HEK293 (cell line): ENCODE data around the gene LYRM1.

Experiments used
- ATF2 ChIP-seq: fragments of 450-650 bp; formaldehyde crosslinking; IDR thresholded peaks from 2 replicates; pipeline ENCODE4 v1.5.1; 2016; ENCODE audit warnings: missing biosample characterization, missing genetic modification characterization, low read depth
- MYNN ChIP-seq: fragments of 450-650 bp; formaldehyde crosslinking; IDR thresholded peaks from 2 replicates; pipeline ENCODE4 v1.5.1; 2016; ENCODE audit warnings: missing biosample characterization, missing genetic modification characterization, borderline replicate concordance
- REST ChIP-seq: fragments of 450-650 bp; formaldehyde crosslinking; IDR thresholded peaks from 2 replicates; pipeline ENCODE4 v1.5.1; 2016; ENCODE audit warnings: missing biosample characterization, missing genetic modification characterization
- TCF7L2 ChIP-seq: IDR thresholded peaks from 2 replicates; pipeline ENCODE4 v1.6.1; 2011; ENCODE audit warnings: low read depth, mild to moderate bottlenecking, inconsistent platforms, low read length, moderate library complexity, borderline replicate concordance
- ZBTB44 ChIP-seq: fragments of 450-650 bp; IDR thresholded peaks from 2 replicates; pipeline ENCODE4 v1.5.1; 2018; ENCODE audit warnings: missing biosample characterization, mild to moderate bottlenecking, missing genetic modification characterization
- ZBTB8A ChIP-seq: fragments of 450-650 bp; formaldehyde crosslinking; IDR thresholded peaks from 2 replicates; pipeline ENCODE4 v1.5.1; 2016; ENCODE audit warnings: missing biosample characterization, missing genetic modification characterization
- ZNF19 ChIP-seq: fragments of 450-650 bp; formaldehyde crosslinking; IDR thresholded peaks from 2 replicates; pipeline ENCODE4; 2016; ENCODE audit warnings: missing biosample characterization, missing genetic modification characterization, low read depth
- ZNF2 ChIP-seq: fragments of 450-650 bp; formaldehyde crosslinking; IDR thresholded peaks from 2 replicates; pipeline ENCODE4 v1.5.1; 2016; ENCODE audit warnings: missing biosample characterization, missing genetic modification characterization
- ZNF514 ChIP-seq: fragments of 450-650 bp; formaldehyde crosslinking; IDR thresholded peaks from 2 replicates; pipeline ENCODE4 v1.5.1; 2016; ENCODE audit warnings: missing biosample characterization, missing genetic modification characterization
- ZNF558 ChIP-seq: fragments of 450-650 bp; formaldehyde crosslinking; IDR thresholded peaks from 2 replicates; pipeline ENCODE4 v1.5.1; 2016; ENCODE audit warnings: missing biosample characterization, missing genetic modification characterization
- ZNF660 ChIP-seq: fragments of 450-650 bp; IDR thresholded peaks from 2 replicates; pipeline ENCODE4 v1.5.1; 2018; ENCODE audit warnings: missing biosample characterization, mild to moderate bottlenecking, missing genetic modification characterization
- ZNF843 ChIP-seq: fragments of 450-650 bp; formaldehyde crosslinking; IDR thresholded peaks from 2 replicates; pipeline ENCODE4 v1.5.1; 2016; ENCODE audit warnings: missing biosample characterization, missing genetic modification characterization
- TF ChIP-seq, protein P1 (sequence below): fragments of 450-650 bp; formaldehyde crosslinking; IDR thresholded peaks from 2 replicates; pipeline ENCODE4 v1.5.1; 2016; ENCODE audit warnings: missing biosample characterization, missing genetic modification characterization
- TF ChIP-seq, protein P2 (sequence below): fragments of 450-650 bp; formaldehyde crosslinking; conservative IDR thresholded peaks from 2 replicates; pipeline ENCODE4 v1.5.1; 2016; ENCODE audit warnings: low read depth, missing biosample characterization, missing genetic modification characterization

- TF ChIP-seq ATF2 (tag by site-specific recombination) = no peak
- TF ChIP-seq TCF7L2 = no peak
- TF ChIP-seq, protein P1, sequence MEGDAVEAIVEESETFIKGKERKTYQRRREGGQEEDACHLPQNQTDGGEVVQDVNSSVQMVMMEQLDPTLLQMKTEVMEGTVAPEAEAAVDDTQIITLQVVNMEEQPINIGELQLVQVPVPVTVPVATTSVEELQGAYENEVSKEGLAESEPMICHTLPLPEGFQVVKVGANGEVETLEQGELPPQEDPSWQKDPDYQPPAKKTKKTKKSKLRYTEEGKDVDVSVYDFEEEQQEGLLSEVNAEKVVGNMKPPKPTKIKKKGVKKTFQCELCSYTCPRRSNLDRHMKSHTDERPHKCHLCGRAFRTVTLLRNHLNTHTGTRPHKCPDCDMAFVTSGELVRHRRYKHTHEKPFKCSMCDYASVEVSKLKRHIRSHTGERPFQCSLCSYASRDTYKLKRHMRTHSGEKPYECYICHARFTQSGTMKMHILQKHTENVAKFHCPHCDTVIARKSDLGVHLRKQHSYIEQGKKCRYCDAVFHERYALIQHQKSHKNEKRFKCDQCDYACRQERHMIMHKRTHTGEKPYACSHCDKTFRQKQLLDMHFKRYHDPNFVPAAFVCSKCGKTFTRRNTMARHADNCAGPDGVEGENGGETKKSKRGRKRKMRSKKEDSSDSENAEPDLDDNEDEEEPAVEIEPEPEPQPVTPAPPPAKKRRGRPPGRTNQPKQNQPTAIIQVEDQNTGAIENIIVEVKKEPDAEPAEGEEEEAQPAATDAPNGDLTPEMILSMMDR (tag by site-specific recombination) = no peak
- no peak for TF ChIP-seq ZNF843
- no peak for TF ChIP-seq ZNF2
- no peak for TF ChIP-seq ZBTB44
- no peak for TF ChIP-seq ZNF514 (tag by site-specific recombination)
- TF ChIP-seq ZNF19 (tag by site-specific recombination) = no peak
- TF ChIP-seq ZBTB8A (tag by site-specific recombination) = no peak
- no peak for TF ChIP-seq REST (tag by site-specific recombination)
- TF ChIP-seq ZNF660 (tag by site-specific recombination) = no peak
- no peak for TF ChIP-seq MYNN (tag by site-specific recombination)
- TF ChIP-seq ZNF558 (tag by site-specific recombination) = no peak
- TF ChIP-seq, protein P2, sequence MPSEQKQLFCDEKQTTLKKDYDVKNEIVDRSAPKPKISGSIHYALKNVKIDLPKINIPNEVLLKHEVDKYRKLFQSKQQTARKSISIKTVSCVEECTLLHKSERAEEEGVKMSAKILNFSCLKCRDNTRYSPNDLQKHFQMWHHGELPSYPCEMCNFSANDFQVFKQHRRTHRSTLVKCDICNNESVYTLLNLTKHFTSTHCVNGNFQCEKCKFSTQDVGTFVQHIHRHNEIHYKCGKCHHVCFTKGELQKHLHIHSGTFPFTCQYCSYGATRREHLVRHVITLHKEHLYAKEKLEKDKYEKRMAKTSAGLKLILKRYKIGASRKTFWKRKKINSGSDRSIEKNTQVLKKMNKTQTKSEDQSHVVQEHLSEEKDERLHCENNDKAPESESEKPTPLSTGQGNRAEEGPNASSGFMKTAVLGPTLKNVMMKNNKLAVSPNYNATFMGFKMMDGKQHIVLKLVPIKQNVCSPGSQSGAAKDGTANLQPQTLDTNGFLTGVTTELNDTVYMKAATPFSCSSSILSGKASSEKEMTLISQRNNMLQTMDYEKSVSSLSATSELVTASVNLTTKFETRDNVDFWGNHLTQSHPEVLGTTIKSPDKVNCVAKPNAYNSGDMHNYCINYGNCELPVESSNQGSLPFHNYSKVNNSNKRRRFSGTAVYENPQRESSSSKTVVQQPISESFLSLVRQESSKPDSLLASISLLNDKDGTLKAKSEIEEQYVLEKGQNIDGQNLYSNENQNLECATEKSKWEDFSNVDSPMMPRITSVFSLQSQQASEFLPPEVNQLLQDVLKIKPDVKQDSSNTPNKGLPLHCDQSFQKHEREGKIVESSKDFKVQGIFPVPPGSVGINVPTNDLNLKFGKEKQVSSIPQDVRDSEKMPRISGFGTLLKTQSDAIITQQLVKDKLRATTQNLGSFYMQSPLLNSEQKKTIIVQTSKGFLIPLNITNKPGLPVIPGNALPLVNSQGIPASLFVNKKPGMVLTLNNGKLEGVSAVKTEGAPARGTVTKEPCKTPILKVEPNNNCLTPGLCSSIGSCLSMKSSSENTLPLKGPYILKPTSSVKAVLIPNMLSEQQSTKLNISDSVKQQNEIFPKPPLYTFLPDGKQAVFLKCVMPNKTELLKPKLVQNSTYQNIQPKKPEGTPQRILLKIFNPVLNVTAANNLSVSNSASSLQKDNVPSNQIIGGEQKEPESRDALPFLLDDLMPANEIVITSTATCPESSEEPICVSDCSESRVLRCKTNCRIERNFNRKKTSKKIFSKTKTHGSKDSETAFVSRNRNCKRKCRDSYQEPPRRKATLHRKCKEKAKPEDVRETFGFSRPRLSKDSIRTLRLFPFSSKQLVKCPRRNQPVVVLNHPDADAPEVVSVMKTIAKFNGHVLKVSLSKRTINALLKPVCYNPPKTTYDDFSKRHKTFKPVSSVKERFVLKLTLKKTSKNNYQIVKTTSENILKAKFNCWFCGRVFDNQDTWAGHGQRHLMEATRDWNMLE (tag by site-specific recombination) = no peak
Measured at GRCh38 chr16:20949660-20950059, 49.1 kb downstream of the LYRM1 start.
